Left renal pelvis (tissue), 4 donors: ENCODE results near the gene CSMD2. TPM values are rescaled to one million over a fixed set of nuclear protein-coding genes. Genes with fewer than 3 reads are reported as not detected.

Experiments
- DNase-seq, 4 donors: peaks; one replicate each; pipeline ENCODE4 v3.0.0-alpha.2; 2013; ENCODE audit warnings: low read depth in 4 of 4, low spot score in 3 of 4
- polyA plus RNA-seq, 4 donors: library from polyadenylated mRNA; unstranded; fragments of 120-200 nt; gene quantifications; one replicate each; pipeline ENCODE4 v1.2.1, GENCODE V29; 2013; ENCODE audit not compliant: insufficient read length in 4 of 4

Gene CSMD2
- polyA plus RNA-seq, 4 donors = 0.29 to 1.3 (median 0.72) TPM

GRCh38 chr1:34162852-34163766 is 1.9 kb downstream of the CSMD2 start:
- peak in 3 of 4 donors; percentile 28 to 48 (median 39) for DNase-seq

DNA sequence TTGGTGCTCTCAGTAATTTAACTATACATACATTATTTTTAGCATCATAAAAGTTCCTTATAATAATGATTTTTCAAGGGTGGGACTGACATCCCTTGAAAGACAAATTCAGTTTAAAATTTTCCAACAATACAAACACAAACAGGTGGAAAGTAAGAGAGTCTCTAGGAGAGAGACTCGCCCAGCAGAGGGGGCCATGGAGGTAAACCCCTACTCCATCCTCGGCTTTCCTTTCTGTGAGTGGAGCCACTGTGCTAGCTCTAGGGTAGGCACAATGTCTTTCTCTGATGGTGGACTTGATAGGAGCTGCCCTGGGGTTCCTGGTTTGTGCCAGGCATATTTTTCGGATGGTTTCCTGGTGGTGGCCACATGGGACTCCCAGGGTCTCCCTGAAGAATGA is 8.3 kb downstream of the CSMD2 start:
- DNase-seq = no peak

DNA sequence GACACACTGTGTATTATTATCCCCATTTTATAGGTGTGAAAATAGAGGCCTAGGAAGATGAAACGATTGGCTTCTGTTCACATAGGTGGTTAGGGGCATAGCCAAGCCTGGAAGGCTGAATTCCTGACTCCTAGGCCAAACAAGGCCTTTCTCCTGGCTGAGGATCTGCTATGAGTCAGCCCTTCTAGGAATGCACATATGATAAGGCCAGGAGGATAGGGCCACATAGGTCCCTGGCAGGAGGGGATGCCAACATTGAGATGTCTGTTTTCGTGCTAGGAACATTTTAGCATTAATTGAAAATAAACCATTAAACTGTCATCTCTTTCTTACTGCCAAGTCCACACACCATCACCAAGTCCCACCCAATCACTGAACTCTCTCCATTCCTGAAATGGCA is 9.2 kb downstream of the CSMD2 start:
- DNase-seq = no peak

DNA sequence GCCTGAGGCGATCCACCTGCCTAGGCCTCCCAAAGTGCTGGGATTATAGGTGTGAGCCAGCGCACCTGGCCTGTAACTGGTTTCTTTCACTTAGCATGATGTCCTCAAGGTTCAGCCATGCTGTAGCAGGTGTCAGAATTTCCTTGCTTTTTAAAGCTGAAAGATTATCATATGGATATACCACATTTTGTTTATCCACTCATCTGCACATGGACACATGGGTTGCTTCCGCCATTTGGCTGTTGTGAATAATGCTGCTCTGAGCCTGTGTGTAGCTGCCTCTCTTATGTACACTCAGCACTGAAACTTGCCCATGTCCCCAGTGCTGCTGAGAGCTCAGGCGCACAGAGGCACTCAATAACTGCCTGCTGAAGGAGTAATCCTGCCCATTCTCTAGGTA is 11.8 kb downstream of the CSMD2 start:
- no peak for DNase-seq

GRCh38 chr1:34149501-34149900 is 15.5 kb downstream of the CSMD2 start:
- DNase-seq = no peak

DNA sequence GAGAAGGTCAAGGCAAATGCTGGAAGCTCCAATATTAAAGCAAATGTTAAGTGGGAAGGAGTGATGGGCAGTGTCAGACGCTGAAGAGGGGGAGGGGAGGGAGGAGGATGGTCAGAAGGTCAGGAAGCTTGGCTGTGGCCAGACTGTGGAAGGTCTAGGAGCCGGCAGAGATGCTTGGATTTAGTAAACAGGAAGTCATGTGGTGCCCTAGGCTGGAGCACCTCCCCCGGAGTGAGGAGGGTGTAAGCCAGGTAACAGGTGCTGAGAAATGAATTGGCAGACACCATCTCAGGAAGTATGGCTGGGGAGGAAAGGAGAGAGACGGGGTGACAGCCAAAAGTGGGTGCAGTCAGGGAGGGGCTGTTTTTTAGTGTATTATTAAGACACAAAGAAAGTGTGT is 17.7 kb downstream of the CSMD2 start:
- DNase-seq = no peak

DNA sequence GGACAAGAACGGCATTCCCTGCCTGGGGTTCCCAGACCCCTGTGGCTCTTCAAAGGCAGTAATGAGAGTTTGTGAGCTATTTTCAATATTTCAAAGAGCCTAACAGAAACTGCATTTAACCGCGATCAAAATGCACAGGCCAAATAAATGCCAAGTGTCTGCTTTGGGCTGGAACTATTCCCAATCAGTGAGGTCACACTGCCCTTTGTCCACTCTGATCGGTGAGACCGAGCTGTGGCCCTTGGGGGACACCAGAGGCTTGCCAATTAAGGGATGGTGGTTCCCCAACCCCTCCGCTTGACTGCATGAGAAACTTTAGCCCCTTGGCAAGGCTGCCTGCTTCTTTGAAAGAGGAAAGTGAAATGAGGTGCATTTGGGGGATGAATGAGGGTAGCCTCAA is 20.3 kb downstream of the CSMD2 start:
- DNase-seq = no peak

- no peak for DNase-seq
Measured at GRCh38 chr1:34143975-34144374, 21.1 kb downstream of the CSMD2 start.

- DNase-seq = no peak
Measured at GRCh38 chr1:34140011-34140676, 24.9 kb downstream of the CSMD2 start.

DNA sequence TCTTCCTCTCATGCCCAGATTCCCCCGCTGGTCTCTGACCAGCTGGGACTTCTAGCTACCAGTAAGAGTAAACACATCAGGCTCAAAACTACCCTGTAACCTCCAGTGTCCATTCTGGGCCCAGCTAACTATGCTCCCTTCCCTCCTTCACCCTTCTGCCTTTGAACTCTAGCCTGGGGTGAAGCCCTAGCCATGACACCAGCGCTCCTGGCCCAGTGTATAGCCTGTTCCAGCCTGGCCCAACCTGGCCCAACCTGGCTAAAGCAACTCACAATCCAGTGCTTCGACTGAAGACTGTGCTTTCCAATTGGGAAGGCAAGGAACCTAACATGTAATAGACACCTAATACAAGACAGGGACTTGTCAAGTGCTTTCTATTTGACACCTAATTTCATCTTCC is 27.6 kb downstream of the CSMD2 start:
- no peak for DNase-seq

- no peak for DNase-seq
Measured at GRCh38 chr1:34132161-34132420, 32.9 kb downstream of the CSMD2 start.

- no peak for DNase-seq
Measured at GRCh38 chr1:34131396-34132160, 33.5 kb downstream of the CSMD2 start.

GRCh38 chr1:34130306-34130705 is 34.7 kb downstream of the CSMD2 start:
- no peak for DNase-seq

- no peak for DNase-seq
Measured at GRCh38 chr1:34129630-34130029, 35.4 kb downstream of the CSMD2 start.

GRCh38 chr1:34128186-34128889 is 36.7 kb downstream of the CSMD2 start:
- DNase-seq = no peak

DNA sequence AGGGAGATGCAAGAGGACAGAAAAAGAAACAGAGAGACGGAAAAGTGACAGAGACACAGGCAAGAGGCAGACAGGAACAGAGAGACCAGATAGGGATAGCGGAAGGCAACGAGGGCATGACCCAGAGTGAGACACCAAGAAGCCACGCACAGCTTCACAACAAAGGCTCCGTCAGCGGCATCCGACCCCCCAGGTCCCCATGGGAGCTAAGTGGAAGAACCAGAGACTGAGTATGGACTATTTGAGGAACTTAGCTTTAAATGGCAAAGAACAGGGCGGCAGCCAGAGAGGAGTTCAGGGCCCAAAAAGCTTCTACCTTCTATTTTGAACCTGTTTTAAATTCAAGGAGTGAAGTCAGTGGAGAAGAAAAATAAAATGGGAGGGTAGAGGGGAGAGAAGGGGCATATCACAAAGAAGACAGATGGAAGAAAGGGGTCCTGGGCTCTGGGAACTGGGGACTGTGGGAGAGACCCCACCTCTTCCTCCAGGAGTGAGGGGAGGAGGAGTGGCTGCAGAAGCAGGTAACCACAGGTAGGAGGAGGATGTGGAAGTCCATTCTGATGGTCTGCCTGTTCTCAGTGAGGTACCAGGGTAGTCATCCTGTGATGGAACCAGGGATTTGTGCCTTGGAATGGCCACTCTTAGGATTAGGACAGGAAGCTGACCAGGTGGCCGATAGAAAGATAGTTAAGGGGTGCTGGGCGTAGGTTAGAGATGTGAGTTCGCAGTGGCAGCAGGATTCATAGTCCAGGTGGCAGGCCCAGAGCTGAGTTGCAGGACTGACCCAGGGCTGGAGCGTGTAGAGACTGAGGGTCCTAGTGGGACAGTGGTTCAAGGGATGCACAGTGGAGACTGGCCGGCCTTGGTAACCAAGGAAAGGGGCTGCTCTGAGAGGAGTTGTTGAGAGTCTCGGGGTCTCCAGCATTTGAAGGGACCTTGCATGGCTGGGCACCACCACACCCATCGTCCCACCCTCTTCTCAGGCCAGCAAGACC is 37.7 kb downstream of the CSMD2 start:
- DNase-seq = no peak

DNA sequence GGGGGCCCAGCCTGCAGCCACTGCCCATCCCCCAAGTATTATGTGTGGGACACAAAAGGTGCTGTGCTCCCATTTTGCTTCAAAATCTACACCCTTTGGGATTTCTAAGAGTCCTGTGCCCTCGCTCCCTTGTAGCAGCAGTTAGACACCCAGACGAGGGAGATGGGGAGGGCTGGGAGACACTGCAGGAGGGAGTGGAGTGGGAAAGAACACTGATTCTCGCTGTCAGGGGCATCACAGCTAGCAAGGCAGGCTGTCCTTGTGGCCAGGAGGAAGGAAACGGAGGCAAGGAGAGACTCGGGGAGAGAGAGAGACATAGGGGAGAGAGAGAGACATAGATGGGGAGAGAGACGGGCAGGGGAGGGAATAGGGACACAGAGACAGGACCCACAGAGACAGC is 38.5 kb downstream of the CSMD2 start:
- DNase-seq = no peak

- no peak for DNase-seq
Measured at GRCh38 chr1:34125721-34126380, 39.2 kb downstream of the CSMD2 start.
